Measurements from ENCODE around the gene SEPSECS. TPM values are rescaled to one million over a fixed set of nuclear protein-coding genes. Genes with fewer than 3 reads are reported as not detected.

The SEPSECS gene
- total and polyA plus RNA-seq, 9 of the 15 experiments (the other 6 are each of a cell fraction or from before 2014, with no cell fraction given), result 3.9 to 17.2 (median 7.9) TPM

DNA sequence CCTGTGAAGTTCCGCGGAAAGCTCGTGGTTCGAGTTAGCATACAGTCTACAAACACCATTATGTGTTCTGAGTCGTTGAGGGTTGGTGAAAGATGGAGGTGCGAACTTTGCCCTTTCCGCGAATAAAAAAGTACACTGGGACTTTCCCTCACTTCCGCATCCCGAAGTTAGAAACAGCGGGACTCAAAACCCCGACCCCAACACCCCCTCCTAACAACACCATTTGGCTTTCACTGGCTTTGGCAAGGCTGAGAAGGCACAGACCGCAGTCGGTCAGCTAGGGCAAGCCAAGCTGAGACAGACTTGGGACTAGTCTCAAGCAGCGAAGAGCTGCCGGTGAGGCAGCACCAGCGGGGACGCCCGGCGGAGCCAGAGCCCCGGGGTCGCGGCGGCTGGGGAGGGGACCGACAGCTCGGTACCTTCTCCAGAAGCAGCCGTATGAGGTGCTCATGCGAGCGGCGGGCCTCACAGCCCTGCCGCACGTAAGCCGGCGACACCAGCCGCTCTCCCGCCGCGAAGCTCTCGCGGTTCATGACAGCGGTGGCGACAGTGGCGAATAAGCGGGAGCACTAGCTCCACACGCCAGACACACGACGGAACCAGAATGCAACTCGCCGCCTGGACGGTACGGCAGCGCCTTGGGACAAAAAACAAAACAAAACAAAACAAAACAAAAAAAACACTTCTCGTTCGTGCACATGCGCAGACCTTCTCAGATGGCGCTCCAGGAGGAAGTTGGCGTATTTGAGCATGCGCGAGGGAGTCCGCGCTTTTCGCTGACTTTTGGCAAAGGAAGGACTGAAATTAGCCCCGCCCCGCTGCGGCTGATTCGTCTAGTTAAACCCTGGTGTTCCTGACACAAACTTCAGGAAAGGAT lies at the start of gene SEPSECS (continued):
- TF ChIP-seq SIX5 (IDR thresholded peaks at IDR 0.05; ENCODE audit: borderline replicate concordance in 1 of 2, insufficient read depth in 1 of 2, low read depth in 1 of 2, low read length in 2 of 2), result no peak
- TF ChIP-seq ZNF347 (CRISPR knock-in tag; IDR thresholded peaks at IDR 0.05; ENCODE audit: low read depth), result no peak
- TF ChIP-seq, protein P1, sequence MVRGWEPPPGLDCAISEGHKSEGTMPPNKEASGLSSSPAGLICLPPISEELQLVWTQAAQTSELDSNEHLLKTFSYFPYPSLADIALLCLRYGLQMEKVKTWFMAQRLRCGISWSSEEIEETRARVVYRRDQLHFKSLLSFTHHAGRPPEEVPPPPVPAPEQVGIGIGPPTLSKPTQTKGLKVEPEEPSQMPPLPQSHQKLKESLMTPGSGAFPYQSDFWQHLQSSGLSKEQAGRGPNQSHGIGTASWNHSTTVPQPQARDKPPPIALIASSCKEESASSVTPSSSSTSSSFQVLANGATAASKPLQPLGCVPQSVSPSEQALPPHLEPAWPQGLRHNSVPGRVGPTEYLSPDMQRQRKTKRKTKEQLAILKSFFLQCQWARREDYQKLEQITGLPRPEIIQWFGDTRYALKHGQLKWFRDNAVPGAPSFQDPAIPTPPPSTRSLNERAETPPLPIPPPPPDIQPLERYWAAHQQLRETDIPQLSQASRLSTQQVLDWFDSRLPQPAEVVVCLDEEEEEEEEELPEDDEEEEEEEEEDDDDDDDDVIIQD (CRISPR knock-in tag; IDR thresholded peaks at IDR 0.05), result no peak
- no peak for TF ChIP-seq ZNF778 (CRISPR knock-in tag; IDR thresholded peaks at IDR 0.05)
- no peak for TF ChIP-seq RBM17 (IDR thresholded peaks at IDR 0.05; ENCODE audit: borderline replicate concordance, low read depth, low read length)
- TF ChIP-seq, protein P2, sequence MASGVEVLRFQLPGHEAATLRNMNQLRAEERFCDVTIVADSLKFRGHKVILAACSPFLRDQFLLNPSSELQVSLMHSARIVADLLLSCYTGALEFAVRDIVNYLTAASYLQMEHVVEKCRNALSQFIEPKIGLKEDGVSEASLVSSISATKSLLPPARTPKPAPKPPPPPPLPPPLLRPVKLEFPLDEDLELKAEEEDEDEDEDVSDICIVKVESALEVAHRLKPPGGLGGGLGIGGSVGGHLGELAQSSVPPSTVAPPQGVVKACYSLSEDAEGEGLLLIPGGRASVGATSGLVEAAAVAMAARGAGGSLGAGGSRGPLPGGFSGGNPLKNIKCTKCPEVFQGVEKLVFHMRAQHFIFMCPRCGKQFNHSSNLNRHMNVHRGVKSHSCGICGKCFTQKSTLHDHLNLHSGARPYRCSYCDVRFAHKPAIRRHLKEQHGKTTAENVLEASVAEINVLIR (CRISPR knock-in tag; IDR thresholded peaks at IDR 0.05), result no peak
- TF ChIP-seq, protein P3, sequence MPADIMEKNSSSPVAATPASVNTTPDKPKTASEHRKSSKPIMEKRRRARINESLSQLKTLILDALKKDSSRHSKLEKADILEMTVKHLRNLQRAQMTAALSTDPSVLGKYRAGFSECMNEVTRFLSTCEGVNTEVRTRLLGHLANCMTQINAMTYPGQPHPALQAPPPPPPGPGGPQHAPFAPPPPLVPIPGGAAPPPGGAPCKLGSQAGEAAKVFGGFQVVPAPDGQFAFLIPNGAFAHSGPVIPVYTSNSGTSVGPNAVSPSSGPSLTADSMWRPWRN (IDR thresholded peaks at IDR 0.05; ENCODE audit: low read depth), result peak; percentile 75
- no peak for TF ChIP-seq NELFE (IDR thresholded peaks at IDR 0.05; ENCODE audit: insufficient read depth, insufficient read length)
- TF ChIP-seq ZNF41 (CRISPR knock-in tag; conservative IDR thresholded peaks at IDR 0.05), result no peak
- no peak for TF ChIP-seq SMARCA4 (IDR thresholded peaks at IDR 0.05)
- TF ChIP-seq, protein P4, sequence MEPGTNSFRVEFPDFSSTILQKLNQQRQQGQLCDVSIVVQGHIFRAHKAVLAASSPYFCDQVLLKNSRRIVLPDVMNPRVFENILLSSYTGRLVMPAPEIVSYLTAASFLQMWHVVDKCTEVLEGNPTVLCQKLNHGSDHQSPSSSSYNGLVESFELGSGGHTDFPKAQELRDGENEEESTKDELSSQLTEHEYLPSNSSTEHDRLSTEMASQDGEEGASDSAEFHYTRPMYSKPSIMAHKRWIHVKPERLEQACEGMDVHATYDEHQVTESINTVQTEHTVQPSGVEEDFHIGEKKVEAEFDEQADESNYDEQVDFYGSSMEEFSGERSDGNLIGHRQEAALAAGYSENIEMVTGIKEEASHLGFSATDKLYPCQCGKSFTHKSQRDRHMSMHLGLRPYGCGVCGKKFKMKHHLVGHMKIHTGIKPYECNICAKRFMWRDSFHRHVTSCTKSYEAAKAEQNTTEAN (CRISPR knock-in tag; IDR thresholded peaks at IDR 0.05), result no peak
- no peak for TF ChIP-seq PYGO2 (tag; IDR thresholded peaks at IDR 0.05)
- no peak for TF ChIP-seq MTA2 (IDR thresholded peaks at IDR 0.05; ENCODE audit: low read depth)
- no peak for TF ChIP-seq RBM15 (IDR thresholded peaks at IDR 0.05; ENCODE audit: insufficient read depth, low read length)
- TF ChIP-seq, protein P5, sequence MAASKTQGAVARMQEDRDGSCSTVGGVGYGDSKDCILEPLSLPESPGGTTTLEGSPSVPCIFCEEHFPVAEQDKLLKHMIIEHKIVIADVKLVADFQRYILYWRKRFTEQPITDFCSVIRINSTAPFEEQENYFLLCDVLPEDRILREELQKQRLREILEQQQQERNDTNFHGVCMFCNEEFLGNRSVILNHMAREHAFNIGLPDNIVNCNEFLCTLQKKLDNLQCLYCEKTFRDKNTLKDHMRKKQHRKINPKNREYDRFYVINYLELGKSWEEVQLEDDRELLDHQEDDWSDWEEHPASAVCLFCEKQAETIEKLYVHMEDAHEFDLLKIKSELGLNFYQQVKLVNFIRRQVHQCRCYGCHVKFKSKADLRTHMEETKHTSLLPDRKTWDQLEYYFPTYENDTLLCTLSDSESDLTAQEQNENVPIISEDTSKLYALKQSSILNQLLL (CRISPR knock-in tag; IDR thresholded peaks at IDR 0.05; ENCODE audit: borderline replicate concordance), result no peak
- no peak for TF ChIP-seq PHTF2 (CRISPR knock-in tag; IDR thresholded peaks at IDR 0.05)
- TF ChIP-seq ZNF133 (CRISPR knock-in tag; IDR thresholded peaks at IDR 0.05), result no peak
- no peak for TF ChIP-seq KLF6 (CRISPR knock-in tag; IDR thresholded peaks at IDR 0.05; ENCODE audit: borderline replicate concordance)
- TF ChIP-seq TSC22D4 (tag; IDR thresholded peaks at IDR 0.05), result no peak
- TF ChIP-seq CHD2 (IDR thresholded peaks at IDR 0.05; ENCODE audit: low read depth, low read length), result peak; percentile 50; the same call in 1 of the 2 replicates
- TF ChIP-seq ZNF436 (CRISPR knock-in tag; IDR thresholded peaks at IDR 0.05), result no peak
- TF ChIP-seq NR2C2 (CRISPR knock-in tag; IDR thresholded peaks at IDR 0.05), result no peak
- TF ChIP-seq NR2C2 (tag; IDR thresholded peaks at IDR 0.05), result peak; percentile 97
